Osteoblast (primary cell): Measurements from ENCODE around the gene NUP214. TPM values are rescaled to one million over a fixed set of nuclear protein-coding genes. Genes with fewer than 3 reads are reported as not detected.

Experiments used
- DNase-seq: peaks from one replicate; pipeline ENCODE4 v3.0.0; 2011; ENCODE audit warnings: low spot score, mixed read lengths; ENCODE audit not compliant: insufficient read length; ENCODE audit errors: missing footprints
- H2AFZ ChIP-seq: 2 replicates; pipeline ENCODE4 v1.6.0; 2011; ENCODE audit warnings: mild to moderate bottlenecking, low read length
- H3K27ac ChIP-seq: 2 replicates; pipeline ENCODE4 v1.5.1; 2011; ENCODE audit warnings: mild to moderate bottlenecking, low read depth, low read length, moderate library complexity
- H3K27me3 ChIP-seq: 2 replicates; pipeline ENCODE4 v1.6.0; 2012; ENCODE audit warnings: mild to moderate bottlenecking, control low read depth, inconsistent platforms, low read length, moderate library complexity; ENCODE audit not compliant: insufficient read depth
- H3K36me3 ChIP-seq: 2 replicates; pipeline ENCODE4 v1.5.1; 2011; ENCODE audit warnings: mild to moderate bottlenecking, low read length, control low read depth, moderate library complexity; ENCODE audit not compliant: insufficient read depth
- H3K4me1 ChIP-seq: 2 replicates; pipeline ENCODE4 v1.5.1; 2011; ENCODE audit warnings: mild to moderate bottlenecking, low read length, control low read depth, moderate library complexity; ENCODE audit not compliant: insufficient read depth
- H3K4me2 ChIP-seq: 2 replicates; pipeline ENCODE4 v1.6.0; 2011; ENCODE audit warnings: mild to moderate bottlenecking, low read length; ENCODE audit not compliant: insufficient read depth
- H3K4me3 ChIP-seq: fragments of 200-600 bp; sonication (generic); 3 replicates; pipeline ENCODE4 v1.5.1; 2012; ENCODE audit warnings: mild to moderate bottlenecking, low read length, inconsistent platforms; ENCODE audit not compliant: insufficient read depth
- H3K79me2 ChIP-seq: 2 replicates; pipeline ENCODE4 v1.6.0; 2012; ENCODE audit warnings: mild to moderate bottlenecking, low read length, control low read depth, inconsistent platforms; ENCODE audit not compliant: insufficient read depth
- H3K9me3 ChIP-seq: 2 replicates; pipeline ENCODE4 v1.5.1; 2011; ENCODE audit warnings: low read depth, low read length, control low read depth
- H4K20me1 ChIP-seq: 2 replicates; pipeline ENCODE4 v1.6.0; 2012; ENCODE audit warnings: mild to moderate bottlenecking, low read length, control low read depth; ENCODE audit not compliant: insufficient read depth
- total RNA-seq: library from RNA; depleted of rRNA; stranded (reverse); fragments of >200 nt; gene quantifications from 2 replicates; pipeline ENCODE4 v1.2.3, GENCODE V29; 2012
- TF ChIP-seq, protein P1 (sequence below): IDR thresholded peaks from 2 replicates; pipeline ENCODE4 v1.5.1; 2011; ENCODE audit warnings: mild to moderate bottlenecking, low read depth, low read length, moderate library complexity; ENCODE audit errors: extremely low read depth

NUP214 gene
- total RNA-seq, 1 donor = 17.7 TPM

DNA sequence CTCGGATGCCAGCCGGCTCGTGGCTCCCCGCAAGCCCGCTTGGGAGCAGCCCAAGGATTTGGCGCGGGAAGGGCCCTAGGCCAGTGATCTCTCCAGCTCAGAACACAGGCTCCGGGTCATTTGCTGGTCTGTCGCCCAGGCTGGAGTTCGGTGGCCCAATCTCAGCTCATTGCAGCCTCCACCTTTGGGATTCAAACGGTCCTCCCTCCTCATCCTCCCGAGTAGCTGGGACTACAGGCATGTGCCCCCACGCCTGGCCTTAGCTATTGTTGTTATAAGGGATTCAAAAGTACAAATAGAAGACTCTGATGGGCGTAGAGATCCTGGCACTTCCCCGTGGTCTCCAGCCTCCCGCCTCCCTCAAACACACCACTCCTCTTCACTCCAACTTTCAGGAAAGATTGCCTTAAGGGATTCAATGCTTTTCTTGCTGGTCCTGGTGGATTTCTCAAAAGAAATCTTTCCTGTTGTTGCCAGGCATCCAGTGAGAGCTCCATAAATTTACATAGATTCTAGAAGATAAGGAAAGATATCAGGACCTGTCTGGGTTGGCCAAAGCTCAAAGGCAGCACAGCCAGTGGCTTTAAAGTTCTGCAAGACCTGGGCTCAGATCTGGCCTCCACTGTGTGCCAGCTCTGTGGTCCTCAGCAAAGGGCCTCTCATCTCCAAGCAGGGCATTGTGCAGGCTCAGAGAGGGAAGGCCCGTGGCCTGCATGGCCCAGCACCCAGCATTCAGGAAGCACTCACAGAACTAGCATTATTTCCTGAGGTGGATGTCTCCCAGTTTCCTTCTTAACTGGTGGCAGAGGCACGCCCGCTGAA lies 28.0 kb upstream of the NUP214 start:
- Histone ChIP-seq H3K4me1 (no peaks in the 10 kb centered on the region), H3K27ac (no peak overlapping the region), H3K79me2 (no peaks in the 10 kb centered on the region), H3K9me3 (no peaks in the 10 kb centered on the region), H3K27me3 (peaks cover 45% of the 10 kb centered on the region), H2AFZ (no peak overlapping the region), H3K4me3 (no peak overlapping the region), H3K36me3 (no peaks in the 10 kb centered on the region), H4K20me1 (no peaks in the 10 kb centered on the region), H3K4me2 (peak overlapping the region; percentile 32)
- TF ChIP-seq, protein P1, sequence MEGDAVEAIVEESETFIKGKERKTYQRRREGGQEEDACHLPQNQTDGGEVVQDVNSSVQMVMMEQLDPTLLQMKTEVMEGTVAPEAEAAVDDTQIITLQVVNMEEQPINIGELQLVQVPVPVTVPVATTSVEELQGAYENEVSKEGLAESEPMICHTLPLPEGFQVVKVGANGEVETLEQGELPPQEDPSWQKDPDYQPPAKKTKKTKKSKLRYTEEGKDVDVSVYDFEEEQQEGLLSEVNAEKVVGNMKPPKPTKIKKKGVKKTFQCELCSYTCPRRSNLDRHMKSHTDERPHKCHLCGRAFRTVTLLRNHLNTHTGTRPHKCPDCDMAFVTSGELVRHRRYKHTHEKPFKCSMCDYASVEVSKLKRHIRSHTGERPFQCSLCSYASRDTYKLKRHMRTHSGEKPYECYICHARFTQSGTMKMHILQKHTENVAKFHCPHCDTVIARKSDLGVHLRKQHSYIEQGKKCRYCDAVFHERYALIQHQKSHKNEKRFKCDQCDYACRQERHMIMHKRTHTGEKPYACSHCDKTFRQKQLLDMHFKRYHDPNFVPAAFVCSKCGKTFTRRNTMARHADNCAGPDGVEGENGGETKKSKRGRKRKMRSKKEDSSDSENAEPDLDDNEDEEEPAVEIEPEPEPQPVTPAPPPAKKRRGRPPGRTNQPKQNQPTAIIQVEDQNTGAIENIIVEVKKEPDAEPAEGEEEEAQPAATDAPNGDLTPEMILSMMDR = no peak
- DNase-seq = peak; percentile 77

DNA sequence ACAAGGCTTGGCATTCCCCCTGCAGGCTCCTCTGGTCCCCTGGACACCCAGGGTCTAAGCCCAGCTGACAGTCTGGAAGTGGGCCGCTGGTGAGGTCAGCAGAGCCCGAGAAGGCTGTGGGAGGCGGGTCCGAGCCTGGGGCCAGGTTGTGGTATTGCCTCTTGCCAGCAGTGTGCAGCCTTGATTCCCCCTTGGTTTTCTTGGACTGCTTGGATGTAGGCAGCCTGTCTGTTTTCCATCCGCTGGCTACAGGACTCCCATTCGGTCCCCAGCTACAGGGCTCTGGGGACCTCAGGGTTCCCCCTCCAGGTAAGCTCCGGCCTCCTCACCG lies 27.5 kb upstream of the NUP214 start:
- Histone ChIP-seq H3K79me2 (no peaks in the 10 kb centered on the region), H3K36me3 (no peaks in the 10 kb centered on the region), H3K4me3 (no peak overlapping the region), H3K27ac (no peak overlapping the region), H4K20me1 (no peaks in the 10 kb centered on the region), H3K4me1 (no peaks in the 10 kb centered on the region), H2AFZ (no peak overlapping the region), H3K27me3 (peaks cover 45% of the 10 kb centered on the region), H3K9me3 (no peaks in the 10 kb centered on the region), H3K4me2 (no peak overlapping the region)
- peak; percentile 82 for DNase-seq
- TF ChIP-seq, protein P1 = no peak

DNA sequence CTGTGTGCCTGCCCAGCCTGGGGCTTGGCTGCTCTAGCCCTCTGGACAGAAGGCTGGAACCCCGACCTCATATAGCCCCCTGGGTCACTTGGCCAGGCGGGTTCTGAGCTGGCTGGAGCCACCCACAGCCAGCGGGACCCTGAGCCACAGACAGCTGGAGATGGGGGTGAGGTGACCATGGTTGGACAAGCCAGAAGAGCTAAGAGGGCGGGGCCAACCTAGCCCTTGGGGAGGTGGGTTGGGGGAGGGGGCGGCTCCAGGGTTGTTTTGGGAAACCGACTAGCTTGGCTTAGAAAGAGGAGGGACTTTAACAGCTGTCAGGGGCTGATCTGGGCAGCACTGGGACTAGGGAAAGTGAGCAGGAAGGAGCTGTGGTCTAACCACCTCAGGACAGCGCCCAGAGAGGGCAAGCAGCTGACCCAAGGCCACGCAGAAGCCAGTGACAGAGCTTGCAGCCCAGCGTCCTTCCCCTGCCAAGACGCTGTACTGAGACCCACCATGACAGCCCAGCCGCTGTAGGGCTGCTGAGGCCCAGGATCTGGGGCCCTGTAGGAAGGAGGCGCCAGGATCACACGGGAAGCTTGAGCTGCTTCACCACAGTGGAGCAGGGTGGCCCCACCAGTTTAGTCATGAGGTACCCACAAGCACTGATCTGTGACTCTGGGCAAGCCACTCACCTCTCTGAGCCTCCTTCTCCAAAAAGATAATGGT lies 26.8 kb upstream of the NUP214 start:
- no peak overlapping the region for H3K4me2 ChIP-seq
- peak; percentile 85 for DNase-seq

More for the DNA sequence above, 26.8 kb upstream of the NUP214 start:
- Histone ChIP-seq H3K9me3 (no peaks in the 10 kb centered on the region), H3K27me3 (peaks cover 45% of the 10 kb centered on the region), H3K4me3 (no peak overlapping the region), H3K79me2 (no peaks in the 10 kb centered on the region), H2AFZ (no peak overlapping the region), H3K27ac (no peak overlapping the region), H4K20me1 (no peaks in the 10 kb centered on the region), H3K4me1 (no peaks in the 10 kb centered on the region), H3K36me3 (no peaks in the 10 kb centered on the region)
- TF ChIP-seq, protein P1 = no peak
